Stimulated activated memory B cell treated with anti-CD40 and anti-IgM and Interleukin-4, amounts not matched to agents 10 μg/mL and 1 μg/mL and 100 μg/mL, for 72 hours (primary cell): Measurements from ENCODE around the gene KDSR.

Source experiments
- ATAC-seq: fragments of 150-1000 bp; cut with Tn5 transposase; 2 replicates; pipeline ENCODE4 v1.10.0; 2021
- H3K27ac Mint-ChIP-seq: one replicate; pipeline ENCODE4 v1.8.0; 2022; ENCODE audit warnings: mild to moderate bottlenecking, mixed read lengths
- H3K27me3 Mint-ChIP-seq: one replicate; pipeline ENCODE4 v1.8.0; 2022; ENCODE audit warnings: mixed read lengths
- H3K36me3 Mint-ChIP-seq: one replicate; pipeline ENCODE4 v1.8.0; 2022; ENCODE audit warnings: mixed read lengths
- H3K4me1 Mint-ChIP-seq: one replicate; pipeline ENCODE4 v1.8.0; 2022; ENCODE audit warnings: mixed read lengths
- H3K4me3 Mint-ChIP-seq: one replicate; pipeline ENCODE4 v1.8.0; 2022; ENCODE audit warnings: mild to moderate bottlenecking, moderate library complexity, mixed read lengths
- H3K9me3 Mint-ChIP-seq: one replicate; pipeline ENCODE4 v1.8.0; 2022; ENCODE audit warnings: mixed read lengths

KDSR gene

DNA sequence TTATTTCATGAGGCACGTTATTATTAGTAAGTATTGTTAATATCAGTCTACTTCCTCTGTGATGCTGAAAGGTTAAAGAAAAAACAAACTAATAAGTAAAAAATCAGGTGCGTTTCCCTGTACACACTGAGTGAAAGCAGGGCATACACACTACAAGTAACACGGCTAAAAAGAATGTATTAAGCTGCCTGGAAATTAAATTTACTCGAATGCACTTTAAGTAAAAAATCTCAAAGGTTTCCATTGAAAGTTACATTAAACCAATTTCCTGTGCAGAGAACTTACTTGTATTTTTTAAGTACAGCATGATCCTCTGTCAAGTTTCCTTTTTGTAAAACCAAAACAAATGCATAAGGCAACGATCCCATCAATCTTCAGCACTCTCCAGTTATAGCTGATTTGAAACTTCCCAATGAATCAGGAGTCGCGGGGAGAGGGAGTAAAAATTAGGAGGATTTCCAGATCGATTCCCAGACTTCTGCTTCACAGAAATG lies 48.1 kb downstream of the KDSR start:
- Mint-ChIP-seq H3K36me3 (peaks cover 50% of the 10 kb centered on the region), H3K27me3 (no peaks in the 10 kb centered on the region)

GRCh38 chr18:63317982-63318888 lies 48.8 kb downstream of the KDSR start:
- peaks cover 59% of the 10 kb centered on the region for H3K4me1 Mint-ChIP-seq
- peak overlapping the region; percentile 92 for H3K27ac Mint-ChIP-seq
- H3K36me3 Mint-ChIP-seq, result peaks cover 57% of the 10 kb centered on the region
- no peaks in the 10 kb centered on the region for H3K9me3 Mint-ChIP-seq
- ATAC-seq, result peak; percentile 83
- H3K4me3 Mint-ChIP-seq, result peak overlapping the region; percentile 99
- no peaks in the 10 kb centered on the region for H3K27me3 Mint-ChIP-seq

More for the DNA sequence above, 48.1 kb downstream of the KDSR start:
- no peak for ATAC-seq
- H3K27ac Mint-ChIP-seq, result peak overlapping the region; percentile 92
- H3K4me3 Mint-ChIP-seq, result peak overlapping the region; percentile 99
- peaks cover 54% of the 10 kb centered on the region for H3K4me1 Mint-ChIP-seq
- H3K9me3 Mint-ChIP-seq, result no peaks in the 10 kb centered on the region

DNA sequence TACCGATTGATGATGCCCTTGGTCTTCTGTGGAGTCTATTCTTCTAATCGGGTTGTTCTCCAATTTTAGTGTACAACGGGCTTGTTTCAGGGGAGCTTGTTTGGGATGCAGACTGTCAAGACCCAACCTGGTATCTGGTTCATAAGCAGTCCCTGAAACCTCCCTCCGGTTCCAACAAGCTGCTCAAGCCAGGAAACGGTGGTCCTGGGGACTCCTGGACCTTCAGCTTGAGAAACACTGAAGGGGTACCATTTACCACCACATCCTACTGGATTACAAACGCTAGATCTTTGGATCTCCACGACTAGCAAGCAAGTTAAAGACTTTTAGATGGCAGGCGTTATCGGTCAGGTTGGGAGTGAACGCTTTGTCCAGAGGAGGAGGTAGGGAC lies 49.5 kb downstream of the KDSR start:
- no peak for ATAC-seq
- Mint-ChIP-seq H3K4me3 (peak overlapping the region; percentile 99), H3K4me1 (peaks cover 55% of the 10 kb centered on the region), H3K36me3 (peaks cover 59% of the 10 kb centered on the region), H3K27me3 (no peaks in the 10 kb centered on the region), H3K9me3 (no peaks in the 10 kb centered on the region), H3K27ac (peak overlapping the region; percentile 92)

DNA sequence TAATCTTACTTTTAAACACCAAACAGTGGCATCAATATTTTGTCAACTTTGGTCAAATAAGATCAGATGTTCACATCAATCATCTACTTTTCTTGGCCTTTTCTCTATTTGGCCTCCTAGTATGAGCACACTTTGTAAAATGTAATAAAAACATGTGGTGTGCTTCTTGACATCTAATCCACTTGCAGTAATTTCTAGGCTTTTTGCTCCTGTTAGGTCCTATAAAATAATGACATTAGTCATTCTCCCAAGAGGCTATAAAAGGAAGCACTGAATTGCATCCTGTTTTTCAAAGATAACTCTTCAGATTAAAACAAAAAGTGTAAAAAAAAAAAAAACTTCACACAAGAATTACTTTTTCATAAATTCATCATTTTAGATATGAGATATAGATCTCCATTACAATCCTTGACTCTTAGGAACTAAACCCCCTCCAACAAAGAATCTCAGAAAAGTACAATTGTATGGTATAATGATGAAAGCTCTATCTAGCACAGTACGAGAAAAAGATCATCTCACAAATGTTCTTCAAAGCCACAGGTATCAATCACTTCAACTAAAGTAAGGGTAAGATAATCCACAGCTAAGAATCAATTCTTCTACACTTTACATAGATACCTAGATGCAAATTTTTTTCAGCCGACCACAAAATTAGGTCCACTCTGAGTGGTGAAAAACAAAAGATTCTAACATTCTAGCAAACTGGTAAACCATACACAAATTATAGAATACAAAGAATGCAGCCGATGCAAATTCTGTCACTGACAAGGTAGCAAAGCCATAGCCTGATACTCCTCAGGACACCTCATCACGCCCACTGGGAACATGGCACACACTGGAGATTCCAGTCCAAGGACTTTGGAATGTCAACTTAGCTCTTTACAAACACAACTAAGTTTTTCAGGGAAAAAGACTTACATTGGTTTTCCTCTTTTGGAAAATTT lies 50.1 kb downstream of the KDSR start:
- H3K27me3 Mint-ChIP-seq, result no peaks in the 10 kb centered on the region
- peaks cover 54% of the 10 kb centered on the region for H3K4me1 Mint-ChIP-seq
- peak overlapping the region; percentile 99 for H3K4me3 Mint-ChIP-seq
- peak overlapping the region; percentile 92 for H3K27ac Mint-ChIP-seq
- no peak for ATAC-seq
- H3K36me3 Mint-ChIP-seq, result peaks cover 59% of the 10 kb centered on the region
- no peaks in the 10 kb centered on the region for H3K9me3 Mint-ChIP-seq

DNA sequence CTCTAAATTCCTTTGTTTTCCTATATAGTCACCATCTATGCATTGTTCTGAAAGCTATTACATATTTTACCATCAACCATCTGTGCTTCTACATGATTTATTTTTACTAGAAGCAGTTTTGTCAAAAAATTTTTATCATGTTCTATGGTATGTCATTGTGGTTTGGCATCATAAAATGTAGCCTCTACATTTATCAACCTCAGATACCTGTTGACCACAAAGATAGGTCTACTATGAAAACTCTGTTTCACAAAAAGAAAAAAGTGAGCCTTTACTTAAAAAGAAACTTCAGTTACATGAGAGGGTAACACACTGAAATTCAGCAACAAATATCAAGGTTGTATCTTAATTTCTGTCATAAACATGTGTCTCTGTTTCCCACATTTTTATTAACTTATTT lies 51.1 kb downstream of the KDSR start:
- Mint-ChIP-seq H3K36me3 (peaks cover 63% of the 10 kb centered on the region), H3K4me1 (peaks cover 57% of the 10 kb centered on the region), H3K9me3 (no peaks in the 10 kb centered on the region), H3K4me3 (peak overlapping the region; percentile 99), H3K27me3 (no peaks in the 10 kb centered on the region), H3K27ac (peak overlapping the region; percentile 92)
- ATAC-seq, result no peak

DNA sequence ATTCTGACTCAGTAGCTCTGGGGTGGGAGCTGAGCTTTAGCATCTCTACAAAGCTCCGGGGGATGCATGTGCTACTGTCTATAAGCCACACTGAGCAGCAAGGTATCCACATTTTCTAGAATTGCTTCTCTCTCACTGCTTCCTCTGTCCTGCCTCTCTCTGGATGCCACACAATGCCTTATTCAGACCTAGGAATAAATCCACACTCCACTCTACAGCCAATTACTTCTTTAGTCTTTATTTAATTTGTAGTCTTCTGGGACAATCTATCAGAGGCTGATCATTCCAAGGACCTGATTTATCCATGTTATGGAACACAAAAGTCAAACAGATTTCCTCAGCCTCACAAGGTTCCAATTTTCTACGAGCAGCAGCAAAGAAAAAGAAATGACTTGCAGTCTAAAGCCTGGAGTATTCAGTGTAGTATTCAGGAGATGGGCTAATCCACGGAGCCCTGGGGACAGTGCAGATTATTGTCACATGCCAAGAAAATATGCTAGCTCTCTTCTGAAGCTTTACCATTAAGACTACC lies 51.8 kb downstream of the KDSR start:
- Mint-ChIP-seq H3K4me3 (peak overlapping the region; percentile 99), H3K27me3 (no peaks in the 10 kb centered on the region), H3K27ac (peak overlapping the region; percentile 92), H3K9me3 (no peaks in the 10 kb centered on the region), H3K4me1 (peaks cover 61% of the 10 kb centered on the region), H3K36me3 (peaks cover 70% of the 10 kb centered on the region)
- no peak for ATAC-seq

GRCh38 chr18:63314062-63314790 lies 52.8 kb downstream of the KDSR start:
- H3K4me1 Mint-ChIP-seq, result peaks cover 69% of the 10 kb centered on the region
- ATAC-seq, result no peak
- peaks cover 76% of the 10 kb centered on the region for H3K36me3 Mint-ChIP-seq
- H3K9me3 Mint-ChIP-seq, result no peaks in the 10 kb centered on the region
- no peaks in the 10 kb centered on the region for H3K27me3 Mint-ChIP-seq
- peak overlapping the region; percentile 99 for H3K4me3 Mint-ChIP-seq
- H3K27ac Mint-ChIP-seq, result peak overlapping the region; percentile 92

DNA sequence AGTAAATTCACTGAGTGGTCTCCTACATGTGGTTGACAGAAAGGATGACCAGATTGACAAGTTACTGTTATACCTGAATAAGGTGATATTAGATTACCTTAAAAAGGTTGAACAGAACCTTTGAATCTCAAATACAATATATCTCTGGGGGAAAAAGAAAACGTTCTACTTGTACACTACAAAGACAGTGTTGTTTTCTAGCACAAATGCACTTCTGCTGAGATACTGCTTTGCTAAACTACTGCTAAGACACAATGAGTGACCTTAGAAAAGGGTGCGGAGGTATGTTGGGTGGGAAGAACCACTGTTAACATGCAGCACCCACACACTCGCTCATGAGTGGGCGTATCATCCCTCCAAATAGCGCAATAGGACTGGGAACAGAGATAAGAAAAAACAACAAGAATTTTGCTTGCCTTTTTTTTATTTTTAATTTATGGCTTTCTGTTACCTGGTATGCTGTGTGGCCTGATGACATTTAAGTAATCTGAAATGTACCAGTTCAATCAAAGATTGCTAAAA lies 53.5 kb downstream of the KDSR start:
- Mint-ChIP-seq H3K4me1 (peaks cover 75% of the 10 kb centered on the region), H3K27ac (peak overlapping the region; percentile 92), H3K4me3 (peak overlapping the region; percentile 99), H3K9me3 (no peaks in the 10 kb centered on the region), H3K36me3 (peaks cover 70% of the 10 kb centered on the region), H3K27me3 (no peaks in the 10 kb centered on the region)
- ATAC-seq, result no peak

GRCh38 chr18:63312737-63313395 lies 54.1 kb downstream of the KDSR start:
- Mint-ChIP-seq H3K27me3 (no peaks in the 10 kb centered on the region), H3K36me3 (peaks cover 67% of the 10 kb centered on the region), H3K27ac (peak overlapping the region; percentile 92), H3K4me1 (peaks cover 80% of the 10 kb centered on the region), H3K9me3 (no peaks in the 10 kb centered on the region), H3K4me3 (peak overlapping the region; percentile 99)
- ATAC-seq, result peak; percentile 65

DNA sequence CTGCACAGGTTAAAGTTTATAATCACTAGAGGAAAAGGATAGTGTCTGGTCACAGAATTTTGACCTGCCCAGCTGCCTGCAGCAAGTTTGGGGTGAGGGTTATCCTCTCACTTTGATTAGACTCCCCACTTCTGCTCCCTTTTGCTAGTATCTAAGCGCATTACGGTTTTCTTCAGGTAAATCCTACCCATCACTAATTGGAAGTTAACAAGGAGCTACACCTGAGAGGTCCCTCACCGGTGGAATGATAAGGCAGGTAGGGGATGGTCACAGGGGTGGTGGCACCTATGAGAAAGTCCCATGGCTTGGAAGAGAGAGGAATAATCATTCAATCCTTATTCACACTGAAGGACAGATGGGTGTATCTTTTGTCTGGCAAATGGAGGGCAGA lies 55.0 kb downstream of the KDSR start:
- Mint-ChIP-seq H3K27ac (peak overlapping the region; percentile 92), H3K36me3 (peaks cover 65% of the 10 kb centered on the region), H3K9me3 (no peaks in the 10 kb centered on the region), H3K27me3 (no peaks in the 10 kb centered on the region), H3K4me3 (peak overlapping the region; percentile 99), H3K4me1 (peaks cover 86% of the 10 kb centered on the region)
- peak; percentile 5 for ATAC-seq

DNA sequence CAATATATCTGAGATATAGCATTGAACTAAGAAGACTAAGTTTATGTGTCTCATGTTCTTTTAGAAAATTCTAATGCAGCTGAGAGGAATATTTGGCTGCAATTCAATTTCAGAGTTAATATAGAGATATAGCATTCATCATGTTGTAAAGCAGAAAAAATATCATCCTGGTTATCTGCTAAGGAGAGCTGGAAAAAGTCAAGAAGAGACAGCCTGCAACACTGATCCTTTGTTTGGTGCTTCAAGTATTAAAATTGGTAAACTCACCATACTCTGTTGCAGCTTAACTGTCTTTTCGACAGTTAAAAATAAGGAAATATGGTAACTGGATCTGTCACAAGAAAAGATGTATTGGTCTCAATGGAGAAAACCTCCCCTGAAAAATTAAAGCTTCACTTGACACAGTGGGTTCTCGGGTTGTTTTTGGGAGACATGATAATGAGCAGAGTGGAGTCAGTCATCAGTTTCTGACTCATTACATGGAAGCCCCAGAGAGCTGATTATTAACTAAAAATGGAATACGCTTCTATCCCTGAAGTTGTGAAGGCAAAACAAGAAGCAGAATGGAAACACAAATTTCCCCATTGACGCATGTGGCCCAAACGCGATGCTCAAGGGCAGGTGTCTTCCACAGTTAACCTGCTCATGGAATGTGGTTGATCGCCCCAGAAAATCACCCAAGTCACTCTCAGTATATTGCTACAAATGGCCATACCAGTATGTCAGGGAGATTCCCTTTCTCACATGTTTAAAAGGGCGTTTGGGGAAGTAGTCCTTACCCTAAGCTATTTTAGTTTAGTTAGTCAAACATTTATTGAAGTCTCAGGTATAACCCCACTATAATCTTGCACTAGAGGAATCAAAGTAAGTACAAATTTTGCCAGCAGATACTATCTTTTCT lies 55.6 kb downstream of the KDSR start:
- Mint-ChIP-seq H3K9me3 (peaks cover 2% of the 10 kb centered on the region), H3K4me1 (peaks cover 89% of the 10 kb centered on the region), H3K27me3 (no peaks in the 10 kb centered on the region), H3K4me3 (peak overlapping the region; percentile 99), H3K27ac (peak overlapping the region; percentile 92), H3K36me3 (peaks cover 67% of the 10 kb centered on the region)
- ATAC-seq, result peak; percentile 89

- ATAC-seq, result no peak
- Mint-ChIP-seq H3K4me3 (peak overlapping the region; percentile 31), H3K4me1 (peaks cover 88% of the 10 kb centered on the region), H3K36me3 (peaks cover 66% of the 10 kb centered on the region), H3K9me3 (peaks cover 2% of the 10 kb centered on the region), H3K27ac (peak overlapping the region; percentile 92), H3K27me3 (no peaks in the 10 kb centered on the region)
Measured at GRCh38 chr18:63309422-63309821, 57.6 kb downstream of the KDSR start.

DNA sequence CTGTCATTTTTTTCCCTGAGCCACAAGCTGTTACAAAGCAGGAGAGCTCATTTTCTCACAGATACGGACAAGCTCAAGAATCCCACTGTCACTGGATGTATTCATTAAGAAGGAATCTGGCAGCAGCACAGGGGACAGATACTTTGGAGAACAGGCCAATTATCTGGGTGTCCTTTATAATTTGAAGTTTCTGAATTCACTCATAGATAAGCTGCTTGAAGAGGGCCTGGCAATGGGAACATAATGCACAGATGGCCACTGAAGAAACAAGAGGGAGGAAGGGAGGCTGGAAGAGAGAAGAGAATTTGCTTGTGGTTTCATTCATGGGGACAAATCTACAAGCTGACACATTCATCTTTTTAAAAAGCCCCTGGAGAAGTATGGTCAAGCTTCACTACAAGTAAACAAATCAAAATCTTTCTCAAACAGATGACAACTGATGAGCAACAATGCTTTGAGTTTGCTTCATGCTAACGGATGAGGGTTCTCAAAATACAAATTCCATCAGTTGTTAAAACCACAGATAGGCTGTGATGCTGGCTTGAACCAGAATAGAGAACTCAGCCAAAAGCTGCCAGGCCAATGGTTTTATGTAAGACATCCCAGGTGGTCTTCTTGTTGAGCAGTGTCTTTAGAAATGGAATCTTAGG lies 59.3 kb downstream of the KDSR start:
- H3K4me3 Mint-ChIP-seq, result peak overlapping the region; percentile 55
- H3K9me3 Mint-ChIP-seq, result peaks cover 2% of the 10 kb centered on the region
- peaks cover 52% of the 10 kb centered on the region for H3K36me3 Mint-ChIP-seq
- H3K27ac Mint-ChIP-seq, result peak overlapping the region; percentile 92
- H3K4me1 Mint-ChIP-seq, result peaks cover 91% of the 10 kb centered on the region
- H3K27me3 Mint-ChIP-seq, result no peaks in the 10 kb centered on the region
- ATAC-seq, result no peak
